Endodermal cell (in vitro differentiated cells): ENCODE measurements around the gene SLC25A12. TPM values are rescaled to one million over a fixed set of nuclear protein-coding genes. Genes with fewer than 3 reads are reported as not detected.

ENCODE experiments used
- DNase-seq: peaks from one replicate; pipeline ENCODE4 v3.0.0-alpha.2; 2017
- H3K27ac ChIP-seq: 2 replicates; pipeline ENCODE4 v1.5.1; 2013; ENCODE audit warnings: mild to moderate bottlenecking, low read depth, low read length, moderate library complexity
- H3K27me3 ChIP-seq: 2 replicates; pipeline ENCODE4 v1.6.1; 2013; ENCODE audit warnings: mild to moderate bottlenecking, low read length, moderate library complexity; ENCODE audit not compliant: insufficient read depth, control insufficient read depth, poor library complexity, severe bottlenecking
- H3K36me3 ChIP-seq: 2 replicates; pipeline ENCODE4 v1.7.0; 2013; ENCODE audit warnings: mild to moderate bottlenecking, low read length, moderate library complexity; ENCODE audit not compliant: control insufficient read depth, insufficient read depth
- H3K4me1 ChIP-seq: one replicate; pipeline ENCODE4 v1.7.0; 2013; ENCODE audit warnings: low read length; ENCODE audit not compliant: control insufficient read depth, insufficient read depth
- H3K4me3 ChIP-seq: 2 replicates; pipeline ENCODE4 v1.5.1; 2013; ENCODE audit warnings: mild to moderate bottlenecking, low read length, moderate library complexity
- H3K9ac ChIP-seq: 2 replicates; pipeline ENCODE4 v1.6.1; 2013; ENCODE audit warnings: mild to moderate bottlenecking, low read length, moderate library complexity; ENCODE audit not compliant: poor library complexity, severe bottlenecking; ENCODE audit errors: extremely low read depth
- H3K9me3 ChIP-seq: 2 replicates; pipeline ENCODE4 v1.6.1; 2013; ENCODE audit warnings: mild to moderate bottlenecking, low read length, moderate library complexity; ENCODE audit not compliant: control insufficient read depth
- H3K27ac Mint-ChIP-seq: 2 replicates; pipeline ENCODE4 v1.8.0; 2020; ENCODE audit warnings: mixed read lengths
- H3K27me3 Mint-ChIP-seq: 2 replicates; pipeline ENCODE4 v1.8.0; 2021; ENCODE audit warnings: mild to moderate bottlenecking, mixed read lengths; ENCODE audit not compliant: insufficient read depth
- H3K36me3 Mint-ChIP-seq: 2 replicates; pipeline ENCODE4 v1.8.0; 2020; ENCODE audit warnings: low read depth, mixed read lengths
- H3K4me1 Mint-ChIP-seq: 2 replicates; pipeline ENCODE4 v1.8.0; 2020; ENCODE audit warnings: mixed read lengths
- H3K4me3 Mint-ChIP-seq: 2 replicates; pipeline ENCODE4 v1.8.0; 2020; ENCODE audit warnings: mild to moderate bottlenecking, moderate library complexity, mixed read lengths
- H3K9me3 Mint-ChIP-seq: 2 replicates; pipeline ENCODE4 v1.8.0; 2020; ENCODE audit warnings: mild to moderate bottlenecking, mixed read lengths
- WGBS, 2 experiments: methylation state at CpG; one replicate each; pipeline versions ENCODE4 v1.1.5 to v1.1.7; 2013; ENCODE audit warnings: missing lambda C conversion rate in 2 of 2, mixed read lengths in 1 of 2; ENCODE audit not compliant: insufficient coverage in 1 of 2, insufficient read length in 1 of 2; 5-methylcytosine and 5-hydroxymethylcytosine counted together
- total RNA-seq, 2 donors: library from RNA; stranded (reverse); fragmentation: NEBNext Ultra II Directional in 1 of 2; extraction: Animal tissue kit (Norgen Biotek cat#: 25700) in 1 of 2; gene quantifications; 2 replicates in 1 of 2; 3 replicates in 1 of 2; pipeline ENCODE4 v1.2.1, GENCODE V29; 2021
- TF ChIP-seq, protein P1 (sequence below): fragments of 200-600 bp; sonication (generic); conservative IDR thresholded peaks from 2 replicates; pipeline ENCODE4 v1.5.0; 2021; ENCODE audit warnings: antibody characterized with exemption, mild to moderate bottlenecking

The SLC25A12 gene
- total RNA-seq, 2 donors from 2014 or later = 0.55 to 3.1 TPM

DNA sequence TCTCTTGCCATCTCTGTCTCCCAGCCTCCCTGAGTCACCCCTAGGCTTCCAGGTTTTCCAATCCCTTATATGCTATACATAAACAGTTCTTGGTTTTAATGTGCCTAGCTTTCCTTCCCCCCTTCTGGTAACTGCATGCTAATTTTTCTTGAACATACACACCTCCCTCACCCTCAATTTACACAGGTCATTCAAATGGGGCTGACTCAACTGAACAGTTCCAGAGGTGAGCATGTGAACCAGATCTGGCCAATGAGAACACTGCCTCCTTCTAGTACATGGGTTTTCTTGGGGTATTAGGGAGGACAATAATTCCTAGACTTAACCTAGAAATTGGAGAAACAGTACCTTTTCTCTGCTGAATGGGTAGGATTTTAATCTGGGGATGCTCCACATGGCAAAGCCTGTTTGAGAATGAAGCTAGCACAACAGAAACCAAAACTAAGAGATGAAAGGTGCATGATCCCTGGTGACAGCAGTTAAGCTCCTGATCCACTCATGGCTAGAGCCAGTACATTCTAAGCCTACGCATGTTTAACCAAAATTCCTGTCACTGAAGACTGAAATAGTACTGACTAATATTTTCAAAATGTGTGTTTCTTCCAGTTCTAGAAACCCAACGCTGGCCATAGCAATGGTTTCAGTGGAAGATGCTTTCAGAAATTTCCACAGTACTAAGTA is 11.8 kb downstream of the SLC25A12 start:
- Mint-ChIP-seq H3K27me3 (no peaks in the 10 kb centered on the region), H3K4me3 (no peak overlapping the region), H3K4me1 (no peaks in the 10 kb centered on the region), H3K27ac (no peak overlapping the region), H3K36me3 (no peaks in the 10 kb centered on the region), H3K9me3 (no peaks in the 10 kb centered on the region)
- H3K9ac ChIP-seq = no peak overlapping the region
- TF ChIP-seq, protein P1, sequence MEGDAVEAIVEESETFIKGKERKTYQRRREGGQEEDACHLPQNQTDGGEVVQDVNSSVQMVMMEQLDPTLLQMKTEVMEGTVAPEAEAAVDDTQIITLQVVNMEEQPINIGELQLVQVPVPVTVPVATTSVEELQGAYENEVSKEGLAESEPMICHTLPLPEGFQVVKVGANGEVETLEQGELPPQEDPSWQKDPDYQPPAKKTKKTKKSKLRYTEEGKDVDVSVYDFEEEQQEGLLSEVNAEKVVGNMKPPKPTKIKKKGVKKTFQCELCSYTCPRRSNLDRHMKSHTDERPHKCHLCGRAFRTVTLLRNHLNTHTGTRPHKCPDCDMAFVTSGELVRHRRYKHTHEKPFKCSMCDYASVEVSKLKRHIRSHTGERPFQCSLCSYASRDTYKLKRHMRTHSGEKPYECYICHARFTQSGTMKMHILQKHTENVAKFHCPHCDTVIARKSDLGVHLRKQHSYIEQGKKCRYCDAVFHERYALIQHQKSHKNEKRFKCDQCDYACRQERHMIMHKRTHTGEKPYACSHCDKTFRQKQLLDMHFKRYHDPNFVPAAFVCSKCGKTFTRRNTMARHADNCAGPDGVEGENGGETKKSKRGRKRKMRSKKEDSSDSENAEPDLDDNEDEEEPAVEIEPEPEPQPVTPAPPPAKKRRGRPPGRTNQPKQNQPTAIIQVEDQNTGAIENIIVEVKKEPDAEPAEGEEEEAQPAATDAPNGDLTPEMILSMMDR = no peak
- H3K27ac ChIP-seq = no peak overlapping the region
- H3K9me3 ChIP-seq = no peaks in the 10 kb centered on the region
- H3K36me3 ChIP-seq = no peaks in the 10 kb centered on the region
- H3K4me3 ChIP-seq = no peak overlapping the region
- 90 to 100% methylated on average over 2 of the region's 2 CpGs for WGBS, 2 experiments
- no peaks in the 10 kb centered on the region for H3K4me1 ChIP-seq
- no peaks in the 10 kb centered on the region for H3K27me3 ChIP-seq
- DNase-seq = no peak

DNA sequence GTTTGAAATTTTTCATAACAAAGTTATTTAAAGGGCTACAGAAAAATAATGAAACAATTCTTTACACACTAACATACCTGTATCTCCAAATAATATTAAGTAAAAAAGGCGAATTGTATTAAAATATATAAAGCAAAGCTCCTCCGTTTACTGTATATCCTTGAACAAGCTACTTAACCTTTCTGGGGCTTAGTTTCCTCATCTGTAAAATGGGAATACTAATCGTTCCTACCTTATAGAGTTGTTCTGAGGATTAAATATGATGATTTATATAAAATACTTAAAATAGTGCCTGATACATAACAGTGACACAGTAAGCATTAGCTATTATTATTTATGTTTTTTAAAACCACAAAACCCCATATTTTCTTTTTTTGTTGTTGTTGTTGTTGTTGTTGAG is 13.3 kb downstream of the SLC25A12 start:
- Histone ChIP-seq H3K4me3 (no peak overlapping the region), H3K36me3 (no peaks in the 10 kb centered on the region), H3K9me3 (no peaks in the 10 kb centered on the region), H3K9ac (no peak overlapping the region), H3K27ac (no peak overlapping the region), H3K27me3 (no peaks in the 10 kb centered on the region), H3K4me1 (no peaks in the 10 kb centered on the region)
- H3K4me1 Mint-ChIP-seq = no peaks in the 10 kb centered on the region
- H3K9me3 Mint-ChIP-seq = no peaks in the 10 kb centered on the region
- H3K36me3 Mint-ChIP-seq = no peaks in the 10 kb centered on the region
- H3K27ac Mint-ChIP-seq = no peak overlapping the region
- DNase-seq = no peak
- WGBS, 2 experiments = 100% methylated on average over 1 of the region's 3 CpGs; no CpG with 5 or more reads in 1 of the 2 experiments
- TF ChIP-seq, protein P1 = no peak
- H3K27me3 Mint-ChIP-seq = no peaks in the 10 kb centered on the region
- no peak overlapping the region for H3K4me3 Mint-ChIP-seq

DNA sequence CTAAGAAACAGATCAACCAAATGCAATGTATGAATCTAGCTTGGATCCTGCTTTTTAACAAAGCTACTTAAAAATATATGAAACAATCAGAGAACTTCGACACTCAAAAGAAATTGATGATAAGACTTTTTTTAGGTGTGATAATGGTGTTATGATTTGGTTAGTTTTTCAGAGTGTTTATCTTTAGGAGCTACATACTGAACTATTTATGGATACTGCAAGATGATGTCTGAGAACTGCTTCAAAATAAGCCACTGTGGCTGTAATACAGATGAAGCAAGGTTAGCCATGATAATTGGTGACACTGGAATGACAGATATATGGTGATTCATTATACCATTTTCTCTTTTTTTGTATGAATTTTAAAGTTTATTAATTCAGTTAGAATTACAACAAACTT is 14.2 kb downstream of the SLC25A12 start:
- Mint-ChIP-seq H3K27me3 (no peaks in the 10 kb centered on the region), H3K27ac (no peak overlapping the region)
- TF ChIP-seq, protein P1 = no peak

More for the DNA sequence above, 14.2 kb downstream of the SLC25A12 start:
- H3K27ac ChIP-seq = no peak overlapping the region
- no peaks in the 10 kb centered on the region for H3K27me3 ChIP-seq
- H3K9me3 ChIP-seq = no peaks in the 10 kb centered on the region
- DNase-seq = no peak
- H3K4me3 Mint-ChIP-seq = no peak overlapping the region
- H3K9me3 Mint-ChIP-seq = no peaks in the 10 kb centered on the region
- 89 to 100% methylated on average over 1 of the region's 1 CpG for WGBS, 2 experiments
- no peaks in the 10 kb centered on the region for H3K4me1 ChIP-seq
- H3K4me3 ChIP-seq = no peak overlapping the region
- peaks cover 5% of the 10 kb centered on the region for H3K36me3 Mint-ChIP-seq
- no peak overlapping the region for H3K9ac ChIP-seq
- H3K36me3 ChIP-seq = no peaks in the 10 kb centered on the region
- no peaks in the 10 kb centered on the region for H3K4me1 Mint-ChIP-seq
